Activated naive CD4-positive, alpha-beta T cell treated with anti-CD3 and anti-CD28 coated beads for 36 hours (primary cell): ENCODE results near the gene DUSP10. TPM values are rescaled to one million over a fixed set of nuclear protein-coding genes. Genes with fewer than 3 reads are reported as not detected.

Experiments
- CTCF ChIA-PET: fragments of 350-600 bp; sonication (Branson Sonifier 250); formaldehyde crosslinking; loops from one replicate; lab custom pipeline; 2021; ENCODE audit warnings: antibody characterized with exemption; lab: Charles Lee
- DNase-seq: peaks from one replicate; pipeline ENCODE4 v3.0.0-alpha.2; 2020
- H3K27ac Mint-ChIP-seq: one replicate; pipeline ENCODE4 v1.8.0; 2021; ENCODE audit warnings: mild to moderate bottlenecking, mixed read lengths
- H3K27me3 Mint-ChIP-seq: one replicate; pipeline ENCODE4 v1.8.0; 2021; ENCODE audit warnings: low read depth, mixed read lengths
- H3K36me3 Mint-ChIP-seq: one replicate; pipeline ENCODE4 v1.8.0; 2021; ENCODE audit warnings: low read depth, mixed read lengths
- H3K4me1 Mint-ChIP-seq: one replicate; pipeline ENCODE4 v1.8.0; 2021; ENCODE audit warnings: low read depth, mixed read lengths
- H3K4me3 Mint-ChIP-seq: one replicate; pipeline ENCODE4 v1.8.0; 2021; ENCODE audit warnings: mild to moderate bottlenecking, moderate library complexity, mixed read lengths
- H3K9me3 Mint-ChIP-seq: one replicate; pipeline ENCODE4 v1.8.0; 2021; ENCODE audit warnings: mixed read lengths
- intact Hi-C: fragments of 100-400 bp; cut with micrococcal nuclease; formaldehyde crosslinking; loops from one replicate; pipeline ENCODE4 v1.15.1; 2023
- total RNA-seq, 2 experiments: library from RNA; stranded (reverse); gene quantifications; one replicate each; pipeline ENCODE4 v1.2.3, GENCODE V29; 2021

DUSP10 gene
- total RNA-seq, 2 experiments from 2014 or later: 9.1 TPM

DNA sequence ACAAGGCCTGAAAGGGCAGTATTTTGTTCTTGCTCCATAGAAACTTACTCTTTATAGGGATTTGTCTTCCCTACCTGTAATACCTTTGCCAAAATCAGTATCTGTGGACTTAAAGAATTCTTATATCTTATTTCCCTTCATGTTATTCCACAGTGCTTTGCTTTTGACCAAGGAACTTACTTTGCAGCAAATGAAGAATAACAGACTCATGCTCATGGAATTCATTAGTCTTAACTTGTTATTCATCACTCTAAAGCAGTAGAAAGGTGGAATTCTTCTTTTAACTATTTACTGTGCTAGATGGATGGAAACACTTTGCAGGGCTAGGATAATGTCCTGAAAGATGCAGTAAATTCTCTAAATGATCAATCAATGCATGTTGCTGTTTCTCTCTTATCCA, 45.9 kb downstream of the DUSP10 start:
- Mint-ChIP-seq H3K27ac (no peak overlapping the region), H3K36me3 (peaks cover 3% of the 10 kb centered on the region), H3K27me3 (no peaks in the 10 kb centered on the region), H3K9me3 (no peaks in the 10 kb centered on the region), H3K4me1 (peaks cover 6% of the 10 kb centered on the region), H3K4me3 (no peak overlapping the region)
- intact Hi-C loops: no loop called here
- CTCF ChIA-PET: no interaction called here
- no peak for DNase-seq

DNA sequence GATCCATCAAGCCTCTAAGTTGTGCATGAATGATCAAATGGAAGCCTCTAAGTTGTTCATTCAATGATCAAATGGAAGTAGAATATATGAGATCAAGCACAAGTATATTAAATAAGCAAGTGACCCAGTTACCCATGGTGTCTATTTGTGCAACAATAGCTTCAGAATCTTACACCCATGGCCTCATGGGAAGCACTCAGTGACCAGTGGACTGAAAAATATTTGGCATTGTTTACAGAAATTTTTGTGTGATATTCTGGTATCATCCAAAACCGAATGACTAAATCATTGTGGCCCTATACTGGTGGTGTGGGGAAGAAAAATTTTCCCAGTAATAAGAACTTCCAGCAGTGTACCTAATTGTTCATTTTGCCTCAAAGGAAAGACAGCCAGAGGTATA, 46.6 kb downstream of the DUSP10 start:
- CTCF ChIA-PET: no interaction called here
- H3K9me3 Mint-ChIP-seq: no peaks in the 10 kb centered on the region
- H3K4me1 Mint-ChIP-seq: peaks cover 6% of the 10 kb centered on the region
- no peak overlapping the region for H3K4me3 Mint-ChIP-seq
- intact Hi-C loops: no loop called here
- H3K36me3 Mint-ChIP-seq: peaks cover 3% of the 10 kb centered on the region
- no peak for DNase-seq
- no peaks in the 10 kb centered on the region for H3K27me3 Mint-ChIP-seq
- H3K27ac Mint-ChIP-seq: no peak overlapping the region

DNA sequence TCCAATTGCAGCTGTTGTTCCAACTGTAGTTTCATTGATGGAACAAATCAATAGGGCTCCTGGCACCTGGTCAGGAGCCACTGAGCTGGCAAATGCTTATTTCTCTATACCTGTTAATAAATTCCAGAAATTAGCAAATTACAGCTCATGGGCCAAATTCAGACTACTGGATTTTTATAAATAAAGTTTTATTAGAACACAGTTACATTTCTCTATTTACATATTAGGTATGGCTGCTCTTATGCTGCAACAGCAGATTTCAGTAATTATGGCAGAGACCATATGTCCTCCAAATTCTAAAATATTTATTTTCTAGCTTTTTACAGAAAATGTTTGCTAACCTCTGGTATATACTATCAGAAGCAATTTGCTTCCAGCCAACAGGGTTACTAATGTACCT, 47.8 kb downstream of the DUSP10 start:
- no peaks in the 10 kb centered on the region for H3K27me3 Mint-ChIP-seq
- H3K9me3 Mint-ChIP-seq: no peaks in the 10 kb centered on the region
- H3K27ac Mint-ChIP-seq: no peak overlapping the region
- DNase-seq: no peak
- H3K4me3 Mint-ChIP-seq: no peak overlapping the region
- peaks cover 6% of the 10 kb centered on the region for H3K4me1 Mint-ChIP-seq
- H3K36me3 Mint-ChIP-seq: peaks cover 3% of the 10 kb centered on the region
- CTCF ChIA-PET: interaction anchor here (1.3 kb wide), 1 partner anchor 13 kb away, joined by 3 read pairs; no protein-coding TSS in a partner anchor
- intact Hi-C loops: no loop called here

- no peak overlapping the region for H3K27ac Mint-ChIP-seq
- no peaks in the 10 kb centered on the region for H3K36me3 Mint-ChIP-seq
- CTCF ChIA-PET: interaction anchor here (1.3 kb wide), 1 partner anchor 15 kb away, joined by 3 read pairs; no protein-coding TSS in a partner anchor
- H3K27me3 Mint-ChIP-seq: no peaks in the 10 kb centered on the region
- intact Hi-C loops: no loop called here
- H3K4me1 Mint-ChIP-seq: peaks cover 2% of the 10 kb centered on the region
- DNase-seq: no peak
- H3K4me3 Mint-ChIP-seq: no peak overlapping the region
- H3K9me3 Mint-ChIP-seq: no peaks in the 10 kb centered on the region
Measured at GRCh38 chr1:221693087-221693486, 48.8 kb downstream of the DUSP10 start.

GRCh38 chr1:221692643-221693042, 49.2 kb downstream of the DUSP10 start:
- Mint-ChIP-seq H3K4me1 (no peaks in the 10 kb centered on the region), H3K9me3 (no peaks in the 10 kb centered on the region), H3K4me3 (no peak overlapping the region), H3K27ac (no peak overlapping the region), H3K27me3 (no peaks in the 10 kb centered on the region), H3K36me3 (no peaks in the 10 kb centered on the region)
- CTCF ChIA-PET: no interaction called here
- intact Hi-C loops: no loop called here
- DNase-seq: no peak

GRCh38 chr1:221691261-221691660, 50.6 kb downstream of the DUSP10 start:
- no peaks in the 10 kb centered on the region for H3K36me3 Mint-ChIP-seq
- no peak for DNase-seq
- CTCF ChIA-PET: interaction anchor here (0.7 to 2.1 kb wide), 2 partner anchors 11 to 16 kb away, joined by 3 to 9 read pairs; no protein-coding TSS in a partner anchor

DNA sequence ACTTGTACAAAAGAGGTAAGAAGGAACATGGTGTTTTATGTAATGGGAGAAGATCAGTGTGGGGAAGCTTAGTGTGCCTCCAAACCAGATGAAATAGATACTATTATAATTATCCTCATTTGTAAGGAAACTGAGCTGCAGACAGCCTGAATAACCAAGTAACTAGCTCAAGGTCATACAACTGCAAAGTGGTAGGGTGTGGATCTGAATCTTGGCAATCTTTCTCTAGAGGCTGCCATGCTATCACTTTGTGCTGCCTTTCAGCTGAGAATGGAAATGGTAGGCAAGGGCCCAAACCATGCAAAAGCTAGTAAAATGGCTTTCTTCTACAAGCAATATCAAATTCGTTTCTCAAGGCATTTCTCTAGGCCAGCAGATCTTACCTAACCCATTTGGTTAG, 51.0 kb downstream of the DUSP10 start:
- Mint-ChIP-seq H3K27me3 (no peaks in the 10 kb centered on the region), H3K4me1 (no peaks in the 10 kb centered on the region), H3K27ac (no peak overlapping the region), H3K4me3 (no peak overlapping the region), H3K9me3 (no peaks in the 10 kb centered on the region), H3K36me3 (no peaks in the 10 kb centered on the region)
- intact Hi-C loops: no loop called here
- no peak for DNase-seq
- CTCF ChIA-PET: interaction anchor here (0.5 to 2.1 kb wide), 4 partner anchors 11 to 101 kb away, joined by 3 to 9 read pairs (median 3); no protein-coding TSS in a partner anchor

More at GRCh38 chr1:221691261-221691660, 50.6 kb downstream of the DUSP10 start:
- Mint-ChIP-seq H3K4me3 (no peak overlapping the region), H3K9me3 (no peaks in the 10 kb centered on the region), H3K4me1 (no peaks in the 10 kb centered on the region), H3K27ac (no peak overlapping the region), H3K27me3 (no peaks in the 10 kb centered on the region)
- intact Hi-C loops: no loop called here

DNA sequence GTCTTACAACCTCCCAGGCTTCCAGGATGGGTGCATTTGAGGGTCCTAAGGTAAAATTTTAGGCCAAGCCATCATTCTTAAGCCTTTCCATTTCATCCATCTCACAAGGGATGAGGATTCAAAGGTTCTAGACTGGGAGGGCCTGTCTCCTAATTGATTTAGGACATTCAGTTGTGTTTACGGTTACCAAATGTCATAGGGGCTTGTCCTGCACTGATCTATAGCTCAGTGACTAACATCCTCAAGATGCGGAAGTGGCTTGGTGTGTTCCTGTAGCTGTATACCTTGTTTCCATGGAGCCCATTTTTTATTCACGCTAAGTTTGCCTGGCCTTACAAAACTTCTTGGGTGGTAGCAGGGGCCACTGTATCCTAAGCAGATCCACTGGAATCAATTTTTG, 52.8 kb downstream of the DUSP10 start:
- no peak overlapping the region for H3K27ac Mint-ChIP-seq
- intact Hi-C loops: no loop called here
- CTCF ChIA-PET: interaction anchor here (1.2 to 2.1 kb wide), 2 partner anchors 18 to 294 kb away, joined by 4 to 9 read pairs; no protein-coding TSS in a partner anchor

GRCh38 chr1:221688488-221688843, 53.4 kb downstream of the DUSP10 start:
- intact Hi-C loops: no loop called here
- Mint-ChIP-seq H3K4me3 (no peak overlapping the region), H3K27ac (no peak overlapping the region), H3K4me1 (no peaks in the 10 kb centered on the region), H3K36me3 (no peaks in the 10 kb centered on the region), H3K27me3 (no peaks in the 10 kb centered on the region), H3K9me3 (no peaks in the 10 kb centered on the region)
- CTCF ChIA-PET: interaction anchor here (1.2 kb wide), 1 partner anchor 295 kb away, joined by 4 read pairs; no protein-coding TSS in a partner anchor
- no peak for DNase-seq

More for the DNA sequence above, 52.8 kb downstream of the DUSP10 start:
- no peak for DNase-seq
- Mint-ChIP-seq H3K4me3 (no peak overlapping the region), H3K36me3 (no peaks in the 10 kb centered on the region), H3K27me3 (no peaks in the 10 kb centered on the region), H3K9me3 (no peaks in the 10 kb centered on the region), H3K4me1 (no peaks in the 10 kb centered on the region)

DNA sequence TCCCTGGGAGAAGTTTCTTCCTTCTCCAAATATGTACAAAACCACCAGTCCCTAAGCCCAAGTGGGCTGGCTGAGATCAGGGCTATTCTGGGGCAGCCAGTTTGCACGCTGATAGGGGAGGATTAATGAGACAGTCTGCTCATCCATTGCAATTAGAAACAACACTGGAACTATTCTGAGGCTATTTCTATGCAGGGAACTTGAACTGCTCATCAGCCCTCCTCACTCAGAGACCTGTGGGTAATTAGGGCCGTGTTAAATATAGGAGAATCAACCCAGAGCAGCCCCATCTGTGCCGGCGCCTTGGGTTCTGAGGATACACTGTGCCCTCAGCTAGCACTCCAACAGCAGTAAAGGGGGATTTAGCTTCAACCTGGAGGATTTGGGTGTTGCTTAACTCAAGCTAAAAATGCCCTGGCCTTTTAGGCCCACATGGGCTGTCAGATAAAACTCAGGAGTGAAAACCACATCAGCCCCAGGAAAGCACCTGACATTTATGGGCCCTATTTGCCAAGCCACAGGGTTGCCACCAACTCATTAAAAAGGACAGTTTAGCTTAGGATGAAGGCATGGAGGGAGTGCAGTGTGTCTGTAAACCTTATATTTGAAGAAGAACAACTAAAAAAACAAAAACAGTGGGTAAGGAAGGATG, 53.9 kb downstream of the DUSP10 start:
- Mint-ChIP-seq H3K9me3 (no peaks in the 10 kb centered on the region), H3K36me3 (no peaks in the 10 kb centered on the region), H3K27ac (no peak overlapping the region), H3K4me1 (no peaks in the 10 kb centered on the region), H3K27me3 (no peaks in the 10 kb centered on the region), H3K4me3 (no peak overlapping the region)
- DNase-seq: no peak
- intact Hi-C loops: no loop called here
- CTCF ChIA-PET: interaction anchor here (0.6 kb wide), 1 partner anchor 600 kb away, joined by 3 read pairs; no protein-coding TSS in a partner anchor

GRCh38 chr1:221683681-221684080, 58.2 kb downstream of the DUSP10 start:
- H3K27ac Mint-ChIP-seq: no peak overlapping the region
- no peak overlapping the region for H3K4me3 Mint-ChIP-seq
- H3K4me1 Mint-ChIP-seq: no peaks in the 10 kb centered on the region
- intact Hi-C loops: no loop called here
- H3K36me3 Mint-ChIP-seq: no peaks in the 10 kb centered on the region
- H3K27me3 Mint-ChIP-seq: no peaks in the 10 kb centered on the region
- DNase-seq: no peak
- peaks cover 8% of the 10 kb centered on the region for H3K9me3 Mint-ChIP-seq
- CTCF ChIA-PET: no interaction called here

DNA sequence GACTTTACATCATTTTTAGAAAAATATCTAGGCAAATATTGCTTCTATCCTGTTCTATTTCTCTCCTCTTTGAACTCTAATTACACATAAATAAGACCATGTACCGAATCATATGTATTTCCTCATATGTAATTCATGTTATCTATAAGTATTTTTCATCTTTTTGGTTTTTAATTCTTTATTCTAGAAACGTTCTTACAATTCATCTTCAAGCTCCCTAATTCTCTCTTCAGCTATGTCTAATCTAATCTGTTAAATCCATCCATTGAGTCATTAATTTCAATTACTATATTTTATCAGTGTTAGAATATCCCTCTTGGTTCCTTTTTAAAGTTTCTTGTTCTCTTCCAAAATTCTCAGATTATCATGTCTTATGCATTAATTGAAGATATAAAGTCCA, 61.8 kb downstream of the DUSP10 start:
- H3K27ac Mint-ChIP-seq: no peak overlapping the region
- no peaks in the 10 kb centered on the region for H3K27me3 Mint-ChIP-seq
- H3K36me3 Mint-ChIP-seq: no peaks in the 10 kb centered on the region
- CTCF ChIA-PET: interaction anchor here (1.4 kb wide), 1 partner anchor 11 kb away, joined by 3 read pairs; no protein-coding TSS in a partner anchor
- H3K4me1 Mint-ChIP-seq: no peaks in the 10 kb centered on the region
- no peak for DNase-seq
- H3K9me3 Mint-ChIP-seq: peaks cover 8% of the 10 kb centered on the region
- no peak overlapping the region for H3K4me3 Mint-ChIP-seq
- intact Hi-C loops: no loop called here

- H3K36me3 Mint-ChIP-seq: no peaks in the 10 kb centered on the region
- CTCF ChIA-PET: no interaction called here
- H3K4me3 Mint-ChIP-seq: no peak overlapping the region
- H3K27me3 Mint-ChIP-seq: no peaks in the 10 kb centered on the region
- intact Hi-C loops: no loop called here
- no peak for DNase-seq
- peaks cover 8% of the 10 kb centered on the region for H3K9me3 Mint-ChIP-seq
- no peak overlapping the region for H3K27ac Mint-ChIP-seq
- H3K4me1 Mint-ChIP-seq: no peaks in the 10 kb centered on the region
Measured at GRCh38 chr1:221678014-221678413, 63.9 kb downstream of the DUSP10 start.
